Measurements from ENCODE around the gene CDK5RAP1.
"Not testable (repeated sequence)": the region's sequence is repeated elsewhere in the genome, so short reads cannot be mapped to it uniquely, and the experiment has no call there.

The CDK5RAP1 gene, protein sequence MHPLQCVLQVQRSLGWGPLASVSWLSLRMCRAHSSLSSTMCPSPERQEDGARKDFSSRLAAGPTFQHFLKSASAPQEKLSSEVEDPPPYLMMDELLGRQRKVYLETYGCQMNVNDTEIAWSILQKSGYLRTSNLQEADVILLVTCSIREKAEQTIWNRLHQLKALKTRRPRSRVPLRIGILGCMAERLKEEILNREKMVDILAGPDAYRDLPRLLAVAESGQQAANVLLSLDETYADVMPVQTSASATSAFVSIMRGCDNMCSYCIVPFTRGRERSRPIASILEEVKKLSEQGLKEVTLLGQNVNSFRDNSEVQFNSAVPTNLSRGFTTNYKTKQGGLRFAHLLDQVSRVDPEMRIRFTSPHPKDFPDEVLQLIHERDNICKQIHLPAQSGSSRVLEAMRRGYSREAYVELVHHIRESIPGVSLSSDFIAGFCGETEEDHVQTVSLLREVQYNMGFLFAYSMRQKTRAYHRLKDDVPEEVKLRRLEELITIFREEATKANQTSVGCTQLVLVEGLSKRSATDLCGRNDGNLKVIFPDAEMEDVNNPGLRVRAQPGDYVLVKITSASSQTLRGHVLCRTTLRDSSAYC

DNA sequence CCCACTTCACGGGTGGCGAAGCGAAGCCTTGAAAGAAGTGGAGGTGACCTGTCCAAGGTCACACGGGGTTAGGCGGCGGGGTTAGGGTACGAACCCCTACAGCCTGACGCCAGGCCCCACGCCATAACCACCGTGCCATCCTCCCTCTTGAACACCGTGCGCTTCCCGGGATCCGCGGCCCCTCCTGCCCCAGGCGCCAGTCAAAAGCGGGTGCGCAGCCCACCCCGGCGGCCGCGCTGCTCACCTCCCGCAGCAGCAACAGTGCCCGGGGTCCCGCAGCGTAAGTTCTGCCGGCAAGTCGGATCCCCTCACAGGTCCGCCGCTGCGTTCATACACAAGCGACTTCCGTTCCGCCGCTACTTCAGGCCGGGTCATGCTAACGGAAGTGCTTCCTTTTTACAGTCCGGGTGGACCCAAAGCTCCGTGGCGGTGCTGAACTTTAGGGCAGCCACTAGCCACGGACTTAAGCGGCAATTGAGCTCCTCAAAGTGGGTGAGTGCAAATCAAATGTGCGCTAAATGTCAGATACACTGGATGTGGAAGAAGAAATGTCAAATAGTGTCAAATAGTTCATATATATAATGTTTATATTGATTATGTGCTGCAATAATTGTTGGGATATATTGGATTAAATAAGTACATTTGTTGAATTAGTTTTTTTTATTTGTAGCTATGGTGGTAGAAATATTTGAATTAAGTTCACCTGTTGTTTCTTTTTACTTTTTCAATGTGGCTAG is at the start of gene CDK5RAP1:
CDK5RAP1 (minus strand) TSS at position 336 of the 737 bp plus-strand sequence. CDS start 4,455 bp downstream, outside the sequence.
- DNase-seq = peak; percentile 96

DNA sequence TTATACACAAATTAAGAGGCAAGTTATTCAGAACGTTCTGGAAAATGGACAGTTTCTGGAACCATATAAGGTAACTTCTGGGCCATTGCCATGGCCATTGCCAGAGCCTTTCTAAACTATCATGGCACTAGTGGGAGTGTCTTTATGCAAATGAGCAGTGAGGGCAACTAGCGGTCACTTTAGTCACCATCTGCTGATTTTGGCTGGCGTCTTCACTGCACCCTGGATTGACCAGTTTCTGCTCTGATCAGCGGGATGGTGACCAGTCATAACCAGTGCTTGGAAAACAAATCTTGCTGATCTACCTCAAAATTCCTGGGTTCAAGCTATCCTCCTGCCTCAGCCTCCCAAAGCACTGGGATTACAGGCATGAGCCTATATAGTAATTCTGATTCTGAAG is 49.5 kb upstream of the CDK5RAP1 start:
- no peak for DNase-seq

DNA sequence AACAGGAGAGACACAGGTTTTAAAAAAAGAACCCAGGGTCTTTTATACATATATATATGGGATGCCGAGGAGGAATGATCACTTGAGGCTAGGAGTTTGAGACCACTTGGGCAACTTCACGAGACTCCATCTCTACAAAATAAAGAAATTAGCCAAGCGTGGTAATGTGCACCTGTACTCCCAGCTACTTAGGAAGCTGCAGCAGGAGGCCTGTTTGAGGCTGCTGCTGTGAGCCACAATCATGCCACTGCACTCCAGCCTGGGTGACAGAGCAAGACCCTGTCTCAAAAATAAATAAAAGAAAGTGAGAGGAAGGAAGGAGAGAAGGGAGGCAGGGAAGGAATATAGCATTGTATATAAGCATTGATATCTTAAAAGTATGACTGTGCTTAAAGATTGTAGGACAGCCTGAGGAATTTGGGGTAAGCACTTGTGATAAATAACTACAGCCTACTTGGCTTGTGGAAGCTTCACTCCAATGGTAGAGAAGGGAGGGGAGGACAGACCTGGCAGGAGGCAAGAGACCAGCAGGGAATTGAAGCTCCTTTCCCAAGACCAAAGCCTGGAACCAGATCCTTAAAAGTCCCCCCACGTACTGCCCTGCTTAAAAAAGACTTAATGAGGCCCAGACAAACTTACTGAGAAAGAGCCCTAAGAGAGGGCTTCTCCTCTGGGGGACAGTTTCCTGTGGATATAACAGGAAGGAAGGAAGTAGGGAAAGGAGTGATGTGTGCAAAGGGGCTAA is 44.7 kb upstream of the CDK5RAP1 start:
- DNase-seq = no peak

DNA sequence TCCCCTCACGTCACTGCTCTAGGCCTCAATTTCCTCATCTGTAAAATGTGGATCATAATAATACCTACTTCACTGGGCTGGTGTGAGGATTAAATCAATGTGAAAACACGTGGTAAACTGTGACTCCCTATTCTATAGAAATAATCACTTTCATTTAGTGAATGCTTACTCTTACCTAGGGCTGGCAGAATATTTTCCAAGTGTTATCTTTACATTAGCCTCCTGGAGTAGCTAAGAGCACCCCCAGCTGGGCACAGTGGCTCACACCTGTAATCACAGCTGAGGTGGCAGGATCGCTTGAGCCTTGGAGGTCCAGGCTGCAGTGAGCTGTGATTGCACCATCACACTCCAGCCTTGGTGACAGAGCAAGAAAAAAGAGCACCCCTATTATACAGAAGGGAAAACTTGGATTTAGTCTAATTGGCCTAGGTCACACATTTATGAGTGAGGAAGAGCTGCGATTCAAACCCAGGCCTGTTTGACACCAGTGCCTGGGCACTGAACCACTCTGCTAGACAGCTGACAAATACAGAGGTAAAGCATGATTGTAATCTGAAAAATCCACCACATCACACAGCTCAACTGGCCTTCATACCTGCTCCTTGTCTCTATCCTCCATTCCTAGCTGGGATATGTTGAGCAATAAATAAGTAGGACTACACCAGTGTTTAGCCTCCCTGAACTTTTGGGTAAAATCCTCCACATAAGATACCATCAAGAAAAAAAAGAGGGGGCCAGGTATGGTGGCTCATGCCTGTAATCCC is 43.7 kb upstream of the CDK5RAP1 start:
- peak; percentile 46 for DNase-seq

DNA sequence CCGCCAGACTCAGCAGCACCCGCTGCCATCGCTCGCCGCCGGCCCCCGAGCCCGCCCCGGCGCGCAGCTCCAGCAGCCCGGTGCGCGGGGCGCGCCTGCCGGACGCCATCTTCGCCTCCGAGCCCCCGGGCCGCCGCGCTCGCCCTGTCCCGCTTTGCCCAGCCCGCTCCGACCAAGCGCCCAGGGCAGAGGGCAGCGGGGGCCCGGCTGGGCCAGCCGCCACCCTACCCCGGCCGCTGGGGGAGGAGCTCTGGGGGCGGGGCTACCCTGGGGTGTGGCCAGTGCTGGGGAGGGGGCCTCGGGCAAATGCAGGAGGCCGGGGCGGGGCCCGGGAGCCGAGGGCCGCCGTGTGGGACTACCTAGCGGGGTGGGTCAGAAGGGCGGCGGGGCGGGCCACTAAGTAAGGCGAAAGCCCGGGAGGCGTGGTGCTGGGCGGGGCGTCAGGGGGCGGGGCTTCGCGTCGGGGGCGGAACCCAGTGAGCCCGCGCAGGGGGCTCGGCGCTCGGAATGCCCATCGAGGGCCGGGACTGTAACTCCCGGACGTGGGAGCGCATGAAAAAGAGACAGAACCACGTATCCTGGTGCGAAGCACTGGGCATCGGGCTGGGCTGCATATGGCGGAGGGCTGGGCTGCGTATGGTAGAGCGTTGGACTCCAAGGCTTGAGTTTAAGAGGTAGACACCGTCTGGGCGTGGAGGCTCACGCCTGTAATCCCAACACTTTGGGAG is 42.4 kb upstream of the CDK5RAP1 start, which contains the start of gene SNTA1:
SNTA1 (minus strand) TSS at position 252 of the 728 bp plus-strand sequence; CDS start at position 109, 143 bp downstream.
- DNase-seq = peak; percentile 99

DNA sequence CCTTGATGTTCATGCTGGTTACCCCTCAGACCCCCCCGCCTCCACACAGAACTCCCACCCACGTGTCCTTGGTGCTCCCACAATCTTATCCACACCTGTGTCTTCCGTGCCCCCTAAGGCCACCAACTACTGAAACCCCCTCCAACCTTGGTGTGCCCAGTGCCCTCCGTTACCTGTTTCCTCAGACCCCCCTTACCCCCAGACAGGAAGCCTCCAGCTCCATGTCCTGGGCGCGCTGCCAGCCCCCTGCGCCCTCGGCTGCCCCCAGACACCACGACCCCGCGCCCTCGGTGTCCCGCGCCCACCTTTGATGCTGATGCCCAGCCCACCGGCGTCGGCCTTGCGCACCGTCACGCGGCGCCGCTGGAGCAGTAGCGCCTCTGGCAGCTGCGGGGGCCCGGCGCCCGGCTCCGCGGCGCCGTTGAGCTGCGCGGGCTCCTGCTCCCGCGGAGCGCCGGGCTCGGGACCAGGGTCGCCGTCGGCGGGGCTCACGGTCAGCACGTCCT is 41.7 kb upstream of the CDK5RAP1 start:
- DNase-seq = no peak

DNA sequence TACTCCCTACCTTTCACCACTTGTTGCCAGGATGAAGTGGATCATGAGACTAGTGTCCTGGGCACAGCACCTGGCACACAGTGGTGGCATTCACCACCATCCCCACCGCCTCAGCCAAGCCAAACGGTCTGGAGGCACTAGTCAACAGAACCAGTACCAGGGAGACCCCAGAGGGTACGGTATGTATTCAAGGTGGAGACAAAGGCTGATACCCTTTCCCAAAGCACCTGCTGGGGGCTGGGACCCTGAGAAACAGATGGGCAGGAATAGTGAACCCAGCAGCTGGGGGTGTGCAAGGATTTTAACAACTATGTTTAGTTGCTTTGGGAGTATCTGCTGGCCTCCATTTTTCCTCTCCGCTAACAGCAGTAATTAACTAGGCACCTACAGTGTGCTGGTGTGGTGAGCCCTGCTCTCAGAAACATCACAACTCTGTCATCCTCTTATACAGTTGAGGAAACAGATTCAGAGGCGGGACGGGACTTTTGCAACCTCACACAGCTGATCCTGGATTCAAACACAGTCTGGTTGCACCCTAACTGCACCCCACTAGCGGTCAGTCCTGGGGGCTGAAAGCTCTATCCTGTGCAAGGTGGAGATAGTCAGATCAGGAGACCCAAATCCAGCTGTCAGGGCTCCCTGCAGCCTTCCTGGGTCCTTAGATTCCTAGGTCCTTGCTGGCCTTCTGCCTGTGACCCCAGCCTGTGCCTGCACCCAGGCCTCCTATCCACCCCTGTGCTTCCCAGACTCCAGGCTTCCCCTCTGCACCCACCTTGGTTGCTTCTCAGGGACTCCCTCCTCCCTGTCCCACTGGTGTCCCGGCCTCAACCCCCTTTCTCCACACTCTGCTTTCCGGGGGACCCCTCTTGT is 41.1 kb upstream of the CDK5RAP1 start:
- no peak for DNase-seq

DNA sequence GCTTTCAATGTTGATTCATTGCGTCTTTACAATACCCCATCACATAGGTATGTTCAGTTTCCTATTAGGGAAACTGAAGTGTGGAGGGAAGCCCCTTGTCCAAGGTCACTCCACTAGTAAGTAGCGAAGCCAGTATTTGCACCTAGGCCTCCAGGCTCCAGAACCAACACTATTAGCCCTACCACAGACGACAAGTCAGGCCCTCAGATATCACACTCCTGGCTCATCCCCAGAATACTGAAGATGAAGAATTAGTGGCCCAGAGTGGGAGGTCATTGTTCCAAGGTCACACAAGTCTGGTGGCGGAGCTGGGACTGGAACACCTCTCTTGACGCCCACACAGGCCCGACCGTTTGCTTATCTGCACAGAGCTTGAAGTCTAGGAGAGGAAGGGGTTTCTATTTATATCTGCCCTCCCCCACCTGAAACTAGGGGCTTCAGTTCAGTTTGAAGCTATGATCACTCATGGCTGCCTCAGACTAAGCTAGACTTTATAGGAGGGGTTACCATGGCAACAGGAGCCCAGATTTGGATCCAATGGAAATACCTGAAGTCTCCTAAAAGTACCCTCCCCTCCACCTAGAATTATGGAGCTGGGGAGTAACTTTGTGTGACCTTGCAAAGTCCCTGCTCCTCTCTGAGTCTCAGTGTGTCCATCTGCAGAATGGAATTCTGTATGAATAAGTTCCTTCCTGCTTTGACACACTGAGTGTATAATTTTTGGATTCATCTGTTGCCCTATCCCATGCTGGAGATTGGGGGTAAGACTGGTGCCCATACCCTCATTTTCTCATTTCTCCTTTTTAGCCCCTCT is 40.0 kb upstream of the CDK5RAP1 start:
- DNase-seq = no peak

DNA sequence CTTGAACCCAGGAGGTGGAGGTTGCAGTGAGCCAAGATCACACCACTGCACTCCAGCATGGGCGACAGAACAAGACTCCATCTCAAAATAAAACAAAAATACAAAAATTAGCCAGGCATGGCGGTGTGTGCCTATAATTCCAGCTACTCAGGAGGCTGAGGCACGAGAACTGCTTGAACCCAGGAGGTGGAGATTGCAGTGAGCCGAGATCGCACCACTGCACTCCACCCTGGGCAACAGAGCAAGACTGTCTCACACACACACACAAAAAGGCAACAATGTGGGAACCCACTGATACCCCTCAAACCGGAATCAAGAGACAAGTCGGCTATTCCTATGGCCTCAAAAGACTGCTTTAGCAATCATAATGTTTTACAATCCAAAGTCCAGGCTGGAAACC is 39.2 kb upstream of the CDK5RAP1 start:
- DNase-seq = not testable (repeated sequence)

DNA sequence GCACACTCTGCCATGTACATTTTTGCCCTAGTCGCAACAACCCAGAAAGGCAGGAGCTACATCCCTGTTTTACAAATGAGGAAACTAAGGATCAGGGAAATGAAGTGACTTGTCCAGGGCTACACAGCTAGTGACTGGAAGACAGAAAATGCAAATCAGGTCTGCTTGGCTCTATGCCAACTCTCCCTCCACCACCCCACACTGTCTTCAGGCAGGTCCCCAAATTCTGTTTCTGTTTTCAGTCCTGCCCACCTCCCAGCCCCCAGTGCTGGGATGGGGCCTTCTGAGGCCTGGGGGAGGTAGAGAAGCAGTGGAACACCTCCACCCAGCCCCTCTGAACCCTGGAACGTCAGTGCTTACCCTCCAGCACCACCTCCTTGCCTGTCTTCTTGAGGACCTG is 37.2 kb upstream of the CDK5RAP1 start:
- DNase-seq = no peak

DNA sequence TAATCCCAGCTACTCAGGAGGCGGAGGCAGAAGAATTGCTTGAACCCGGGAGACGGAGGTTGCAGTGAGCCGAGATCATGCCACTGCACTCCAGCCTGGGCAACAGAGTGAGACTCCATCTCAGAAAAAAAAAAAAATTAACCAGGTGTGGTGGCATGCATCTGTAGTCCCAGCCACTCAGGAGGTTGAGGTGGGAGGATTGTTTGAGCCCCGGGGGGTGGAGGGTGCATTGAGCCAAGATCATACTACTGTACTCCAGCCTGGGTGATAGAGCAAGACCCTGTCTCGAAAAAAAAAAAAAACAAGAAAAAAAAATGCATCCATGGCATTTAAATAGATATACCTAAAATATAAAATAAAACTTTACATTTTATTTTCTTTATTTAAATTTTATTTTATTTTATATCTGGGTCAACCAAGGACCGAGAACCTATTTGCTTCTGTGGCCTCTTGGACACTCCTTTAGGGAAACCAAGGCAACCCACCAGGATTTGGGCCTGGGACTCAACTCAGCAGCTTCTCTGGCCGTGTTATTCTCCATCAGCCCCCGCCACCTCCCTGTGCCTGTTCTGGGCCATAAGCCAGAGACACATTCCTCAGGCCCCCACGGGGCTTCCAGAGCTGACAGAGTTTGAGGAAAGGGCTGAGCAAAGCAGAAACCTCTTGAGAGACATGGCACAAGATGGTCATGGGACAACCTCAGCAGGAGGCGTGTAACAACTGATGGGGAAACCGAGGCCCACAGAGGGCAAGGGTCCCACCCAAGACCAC is 36.0 kb upstream of the CDK5RAP1 start:
- no peak for DNase-seq

DNA sequence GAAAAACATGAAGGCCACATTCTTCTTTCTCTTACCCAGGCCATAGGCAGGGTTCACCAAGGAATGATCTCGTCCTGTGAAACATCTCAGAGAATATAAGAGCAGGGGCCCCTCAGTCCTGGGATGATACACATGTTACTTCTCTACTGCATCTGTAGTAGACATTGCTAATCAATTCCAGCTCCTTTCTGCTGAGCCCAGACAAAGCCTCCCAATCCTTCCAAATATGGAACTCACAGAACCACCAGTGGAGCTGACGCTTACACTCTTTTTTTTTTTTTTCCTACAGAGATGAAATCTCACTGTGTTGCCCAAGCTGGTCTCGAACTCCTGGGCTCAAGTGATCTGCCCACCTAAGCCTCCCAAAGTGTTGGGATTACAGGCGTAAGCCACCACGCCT is 33.1 kb upstream of the CDK5RAP1 start:
- no peak for DNase-seq

DNA sequence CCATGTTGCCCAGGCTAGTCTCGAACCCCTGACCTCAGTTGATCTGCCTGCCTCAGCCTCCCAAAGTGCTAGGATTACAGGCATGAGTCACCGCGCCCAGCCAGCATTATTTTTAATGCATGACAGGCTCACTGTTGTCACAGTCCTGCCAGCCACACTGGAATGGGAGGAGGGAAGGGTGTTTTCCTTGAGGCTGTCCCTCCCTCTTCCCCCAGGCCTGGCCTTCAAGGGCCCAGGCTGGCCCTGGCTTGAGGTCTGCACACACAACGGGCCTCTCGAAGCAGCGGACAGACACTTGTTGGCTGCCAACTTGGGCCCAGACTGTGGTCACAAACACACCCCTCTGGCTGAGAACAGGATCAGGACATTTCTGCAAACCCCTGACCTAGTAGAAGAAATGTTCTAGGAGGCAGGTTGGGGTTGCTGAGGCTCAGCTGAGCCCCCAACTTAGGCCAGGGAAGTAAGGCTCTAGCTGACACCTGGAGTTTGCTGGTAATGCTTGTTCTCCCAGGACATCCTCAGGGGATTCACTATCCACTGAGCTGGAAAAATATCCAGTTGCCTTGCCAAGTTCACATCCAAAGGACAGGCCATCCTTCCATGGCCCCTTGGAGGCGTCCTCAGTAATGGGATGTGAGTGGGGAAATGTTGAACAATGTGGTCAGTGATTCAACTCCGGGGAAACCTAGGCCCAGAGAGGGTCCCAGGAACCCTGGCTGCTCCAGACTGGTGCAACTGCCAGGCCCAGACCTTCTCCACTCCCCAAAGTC is 32.3 kb upstream of the CDK5RAP1 start:
- no peak for DNase-seq

DNA sequence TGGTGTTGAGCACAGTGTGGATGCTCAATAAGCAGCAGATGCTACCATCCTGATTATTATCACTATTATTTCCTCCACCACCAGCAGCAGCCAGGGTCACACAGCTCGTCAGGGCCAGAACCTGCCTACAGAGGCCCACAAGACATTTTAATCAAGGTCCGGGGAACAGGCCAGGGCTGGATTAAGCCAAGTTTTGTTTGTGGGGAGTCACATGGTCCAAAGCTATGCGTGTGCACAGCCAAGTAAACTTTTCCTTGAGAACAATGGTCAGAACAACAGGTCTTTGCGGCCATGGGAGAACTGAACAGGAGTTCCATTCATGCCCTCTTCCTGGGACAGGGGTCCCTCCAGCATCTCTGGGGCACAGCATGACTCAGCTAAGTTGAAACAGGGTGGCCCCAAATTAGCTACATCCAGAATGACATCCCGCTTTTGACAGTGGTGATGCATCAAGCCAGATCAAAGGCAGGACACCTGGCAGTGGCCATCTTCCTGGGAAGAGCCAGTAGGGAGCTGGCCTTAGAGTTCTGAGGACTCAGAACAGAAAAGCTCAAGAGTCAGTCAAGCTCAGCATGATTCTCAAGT is 30.6 kb upstream of the CDK5RAP1 start:
- no peak for DNase-seq

DNA sequence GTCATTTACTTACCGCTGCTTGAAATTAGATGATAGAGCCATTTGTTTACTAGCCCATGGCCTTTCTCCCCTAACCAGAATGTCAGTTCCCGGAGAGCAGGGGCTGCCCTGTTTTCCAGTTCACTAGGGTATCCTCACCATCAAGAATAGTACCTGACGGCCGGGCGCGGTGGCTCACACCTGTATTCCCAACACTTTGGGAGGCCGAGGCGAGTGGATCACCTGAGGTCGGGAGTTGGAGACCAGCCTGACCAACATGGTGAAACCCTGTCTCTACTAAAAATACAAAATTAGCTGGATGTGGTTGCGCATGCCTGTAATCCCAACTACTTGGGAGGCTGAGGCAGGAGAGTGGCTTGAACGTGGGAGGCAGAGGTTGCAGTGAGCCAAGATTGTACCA is 22.6 kb upstream of the CDK5RAP1 start:
- DNase-seq = not testable (repeated sequence)

DNA sequence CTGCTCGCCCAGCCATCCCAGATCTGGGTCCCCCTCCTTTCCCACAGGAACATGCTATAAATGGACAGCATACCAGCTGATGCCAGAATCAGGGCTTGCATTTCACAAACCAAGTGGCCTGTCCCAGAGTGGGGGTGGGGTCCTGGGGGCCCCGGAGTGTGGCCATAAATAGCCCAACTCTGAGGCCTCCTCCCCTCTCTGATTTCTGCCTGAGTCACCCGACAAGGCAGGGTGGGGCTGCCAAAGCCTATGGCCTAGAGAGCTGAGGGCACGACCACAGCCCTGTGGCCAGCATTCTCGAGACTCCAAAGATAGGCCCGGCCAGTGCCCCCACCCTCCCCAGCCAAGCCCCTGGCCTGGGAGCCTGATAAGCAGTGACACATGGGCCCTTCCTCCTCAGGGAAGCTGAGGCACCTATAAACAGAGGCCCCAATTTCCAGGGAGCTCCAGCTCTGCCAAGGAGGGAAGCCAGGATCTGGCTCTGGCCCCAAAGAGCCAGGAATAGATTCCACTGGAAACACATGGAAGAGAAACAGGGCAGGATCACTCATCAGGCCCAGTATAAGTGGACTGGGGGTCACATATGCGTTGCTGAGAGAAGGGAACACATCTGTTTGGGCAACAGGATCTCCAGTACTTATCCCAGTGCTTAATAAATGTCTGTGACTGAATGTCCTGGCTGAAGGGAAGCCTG is 22.0 kb upstream of the CDK5RAP1 start:
- DNase-seq = no peak
